Fibroblast of skin of right biceps (primary cell): Measurements from ENCODE around the gene DACH2.

Source experiments
- DNase-seq: peaks from one replicate; pipeline ENCODE4 v3.0.0-alpha.2; 2013

Gene DACH2

GRCh38 chrX:86829786-86830185, 681.5 kb downstream of the DACH2 start:
- DNase-seq, result no peak

DNA sequence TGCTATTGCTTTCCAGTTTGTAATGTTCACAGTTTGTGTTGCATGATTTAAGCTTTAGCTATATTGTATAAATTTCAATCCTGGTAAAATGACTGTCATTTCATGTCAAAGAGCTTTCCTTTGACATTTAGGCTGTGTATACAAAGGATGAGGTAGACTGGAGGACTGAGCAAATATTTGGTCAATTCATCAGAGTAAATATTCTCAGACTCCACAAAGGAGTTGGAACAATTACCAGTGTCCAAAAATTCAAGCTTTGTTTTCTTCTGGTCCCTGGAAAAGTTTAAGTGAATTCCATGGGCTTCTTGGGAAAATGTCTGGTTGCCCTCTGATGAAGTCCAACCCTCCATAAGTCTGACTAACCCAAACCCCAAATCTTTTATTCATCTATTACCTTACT, 682.4 kb downstream of the DACH2 start:
- no peak for DNase-seq

GRCh38 chrX:86845101-86845500, 696.9 kb downstream of the DACH2 start:
- DNase-seq, result no peak
